Loucy (cell line): ENCODE measurements around the gene ANKFY1.

Source experiments
- H2AFZ ChIP-seq: fragments of 200-600 bp; sonication (generic); 2 replicates; pipeline ENCODE4 v1.6.0; 2016; ENCODE audit warnings: antibody characterized with exemption, mild to moderate bottlenecking, low read length, moderate library complexity
- H3F3A ChIP-seq: fragments of 200-600 bp; 2 replicates; pipeline ENCODE4 v1.6.0; 2016; ENCODE audit warnings: antibody characterized with exemption, low read depth, mild to moderate bottlenecking
- H3K27me3 ChIP-seq: fragments of 200-600 bp; sonication (generic); 2 replicates; pipeline ENCODE4 v1.6.1; 2014; ENCODE audit warnings: low read length, mild to moderate bottlenecking; ENCODE audit not compliant: insufficient read depth, poor library complexity, severe bottlenecking
- H3K36me3 ChIP-seq: fragments of 200-600 bp; sonication (generic); 2 replicates; pipeline ENCODE4 v1.6.1; 2016; ENCODE audit warnings: low read length; ENCODE audit not compliant: insufficient read depth
- H3K4me1 ChIP-seq: fragments of 200-600 bp; sonication (generic); 2 replicates; pipeline ENCODE4 v1.5.1; 2014; ENCODE audit warnings: low read length, mild to moderate bottlenecking; ENCODE audit not compliant: insufficient read depth, poor library complexity, severe bottlenecking
- H3K4me2 ChIP-seq: fragments of 200-600 bp; sonication (generic); 2 replicates; pipeline ENCODE4 v1.6.0; 2014; ENCODE audit warnings: antibody characterized with exemption, low read length, low read depth, mild to moderate bottlenecking; ENCODE audit not compliant: poor library complexity, severe bottlenecking
- H3K4me3 ChIP-seq: fragments of 200-600 bp; sonication (generic); 2 replicates; pipeline ENCODE4 v1.5.1; 2014; ENCODE audit warnings: low read length, mild to moderate bottlenecking, mixed read lengths; ENCODE audit not compliant: poor library complexity, severe bottlenecking
- H3K79me2 ChIP-seq: fragments of 200-600 bp; sonication (generic); 2 replicates; pipeline ENCODE4 v1.6.1; 2014; ENCODE audit warnings: low read length; ENCODE audit not compliant: insufficient read depth
- H3K9ac ChIP-seq: fragments of 200-600 bp; sonication (generic); 2 replicates; pipeline ENCODE4 v1.6.0; 2014; ENCODE audit warnings: mild to moderate bottlenecking, low read depth, low read length, moderate library complexity; ENCODE audit not compliant: poor library complexity, severe bottlenecking
- H3K9me2 ChIP-seq: fragments of 200-600 bp; sonication (generic); replicated peaks from 2 replicates; pipeline ENCODE4 v1.6.1; 2016; ENCODE audit warnings: low read depth, low read length, mixed read lengths
- H3K9me3 ChIP-seq: fragments of 200-600 bp; sonication (generic); 2 replicates; pipeline ENCODE4 v1.6.1; 2014; ENCODE audit warnings: mild to moderate bottlenecking, antibody characterized with exemption, low read length, low read depth; ENCODE audit not compliant: insufficient read depth
- H4K20me1 ChIP-seq: fragments of 200-600 bp; sonication (generic); 2 replicates; pipeline ENCODE4 v1.6.0; 2014; ENCODE audit warnings: antibody characterized with exemption, low read length, mild to moderate bottlenecking; ENCODE audit not compliant: insufficient read depth, poor library complexity, severe bottlenecking
- EZH2phosphoT487 ChIP-seq: fragments of 200-600 bp; IDR thresholded peaks from 2 replicates; pipeline ENCODE4 v1.6.1; 2018; ENCODE audit warnings: antibody characterized with exemption, mild to moderate bottlenecking, moderate library complexity, borderline replicate concordance
- TF ChIP-seq, protein P1 (sequence below): fragments of 200-600 bp; sonication (generic); conservative IDR thresholded peaks from 2 replicates; pipeline ENCODE4 v1.5.1; 2014; ENCODE audit warnings: mild to moderate bottlenecking, antibody characterized with exemption, low read length

Gene ANKFY1

GRCh38 chr17:4295686-4296085 lies 31.9 kb upstream of the ANKFY1 start:
- TF ChIP-seq, protein P1, sequence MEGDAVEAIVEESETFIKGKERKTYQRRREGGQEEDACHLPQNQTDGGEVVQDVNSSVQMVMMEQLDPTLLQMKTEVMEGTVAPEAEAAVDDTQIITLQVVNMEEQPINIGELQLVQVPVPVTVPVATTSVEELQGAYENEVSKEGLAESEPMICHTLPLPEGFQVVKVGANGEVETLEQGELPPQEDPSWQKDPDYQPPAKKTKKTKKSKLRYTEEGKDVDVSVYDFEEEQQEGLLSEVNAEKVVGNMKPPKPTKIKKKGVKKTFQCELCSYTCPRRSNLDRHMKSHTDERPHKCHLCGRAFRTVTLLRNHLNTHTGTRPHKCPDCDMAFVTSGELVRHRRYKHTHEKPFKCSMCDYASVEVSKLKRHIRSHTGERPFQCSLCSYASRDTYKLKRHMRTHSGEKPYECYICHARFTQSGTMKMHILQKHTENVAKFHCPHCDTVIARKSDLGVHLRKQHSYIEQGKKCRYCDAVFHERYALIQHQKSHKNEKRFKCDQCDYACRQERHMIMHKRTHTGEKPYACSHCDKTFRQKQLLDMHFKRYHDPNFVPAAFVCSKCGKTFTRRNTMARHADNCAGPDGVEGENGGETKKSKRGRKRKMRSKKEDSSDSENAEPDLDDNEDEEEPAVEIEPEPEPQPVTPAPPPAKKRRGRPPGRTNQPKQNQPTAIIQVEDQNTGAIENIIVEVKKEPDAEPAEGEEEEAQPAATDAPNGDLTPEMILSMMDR = no peak
- no peak for TF ChIP-seq EZH2phosphoT487
- Histone ChIP-seq H4K20me1 (peaks cover 18% of the 10 kb centered on the region), H3K9me3 (no peaks in the 10 kb centered on the region), H3K4me3 (no peak overlapping the region), H3K9ac (no peak overlapping the region), H3K4me1 (no peaks in the 10 kb centered on the region), H3K4me2 (no peak overlapping the region), H3K9me2 (no peaks in the 10 kb centered on the region), H3F3A (no peaks in the 10 kb centered on the region), H2AFZ (no peak overlapping the region), H3K36me3 (peaks cover 75% of the 10 kb centered on the region; the same call in 1 of the 2 replicates), H3K27me3 (no peaks in the 10 kb centered on the region), H3K79me2 (peaks cover 58% of the 10 kb centered on the region)

- TF ChIP-seq, protein P1 = no peak
- no peak for TF ChIP-seq EZH2phosphoT487
- Histone ChIP-seq H3K9me2 (no peaks in the 10 kb centered on the region), H3K4me1 (no peaks in the 10 kb centered on the region), H3K4me2 (no peak overlapping the region), H3K4me3 (no peak overlapping the region), H3K36me3 (peaks cover 86% of the 10 kb centered on the region; the same call in 1 of the 2 replicates), H4K20me1 (peaks cover 8% of the 10 kb centered on the region), H3K79me2 (peaks cover 43% of the 10 kb centered on the region; the same call in 1 of the 2 replicates), H3K9ac (no peak overlapping the region), H3K9me3 (no peaks in the 10 kb centered on the region), H2AFZ (no peak overlapping the region), H3F3A (no peaks in the 10 kb centered on the region), H3K27me3 (no peaks in the 10 kb centered on the region)
These were observed 29.8 kb upstream of the ANKFY1 start for GRCh38 chr17:4293572-4293971.

DNA sequence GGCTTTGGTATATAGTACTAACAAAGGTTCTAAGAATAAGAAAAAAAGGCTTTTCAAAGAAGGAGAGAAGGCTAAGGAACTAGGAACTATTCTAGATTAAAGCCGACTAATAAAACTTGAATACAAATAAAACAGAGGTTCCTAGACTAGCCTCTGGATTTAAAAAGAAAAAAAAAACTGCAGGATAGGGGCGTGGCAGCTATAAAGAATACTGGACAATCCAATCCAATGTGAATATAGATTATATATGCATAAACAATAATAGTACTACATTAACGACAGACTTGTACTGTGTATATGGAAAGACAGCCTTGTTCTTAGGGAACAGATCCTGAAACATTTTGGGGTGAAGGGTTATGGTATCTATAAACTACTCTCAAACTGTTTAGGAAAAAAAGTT lies 23.9 kb upstream of the ANKFY1 start:
- TF ChIP-seq EZH2phosphoT487 = no peak
- Histone ChIP-seq H2AFZ (no peak overlapping the region), H3K9me3 (no peaks in the 10 kb centered on the region), H3K4me1 (no peaks in the 10 kb centered on the region), H3F3A (no peaks in the 10 kb centered on the region), H3K9me2 (no peaks in the 10 kb centered on the region), H3K36me3 (peaks cover 64% of the 10 kb centered on the region; the same call in 1 of the 2 replicates), H3K4me2 (no peak overlapping the region), H3K4me3 (no peak overlapping the region), H4K20me1 (no peaks in the 10 kb centered on the region), H3K9ac (no peak overlapping the region), H3K27me3 (no peaks in the 10 kb centered on the region), H3K79me2 (peaks cover 3% of the 10 kb centered on the region; the same call in 1 of the 2 replicates)

- no peaks in the 10 kb centered on the region for H3K4me1 ChIP-seq
- H3K4me2 ChIP-seq = no peak overlapping the region
- H4K20me1 ChIP-seq = peaks cover 17% of the 10 kb centered on the region
- no peak overlapping the region for H3K9ac ChIP-seq
- TF ChIP-seq, protein P1 = no peak
- no peak for TF ChIP-seq EZH2phosphoT487
- peaks cover 24% of the 10 kb centered on the region; the same call in 1 of the 2 replicates for H3K79me2 ChIP-seq
- H2AFZ ChIP-seq = no peak overlapping the region
- H3K27me3 ChIP-seq = no peaks in the 10 kb centered on the region
- no peaks in the 10 kb centered on the region for H3K9me3 ChIP-seq
- H3K4me3 ChIP-seq = no peak overlapping the region
- peaks cover 60% of the 10 kb centered on the region for H3K36me3 ChIP-seq
- no peaks in the 10 kb centered on the region for H3F3A ChIP-seq
- no peaks in the 10 kb centered on the region for H3K9me2 ChIP-seq
These were observed 12.7 kb upstream of the ANKFY1 start for GRCh38 chr17:4276514-4276913.
